ENCODE results near the gene PNPLA7. TPM values are rescaled to one million over a fixed set of nuclear protein-coding genes. Genes with fewer than 3 reads are reported as not detected.
A peak's percentile ranks its signal among the peaks of the same experiment; 100 is the strongest.
"Not testable (repeated sequence)": the region's sequence is repeated elsewhere in the genome, so short reads cannot be mapped to it uniquely, and the experiment has no call there.

Gene PNPLA7
- total and polyA plus RNA-seq, 11 donors = 0.78 to 10.1 (median 7.6) TPM

GRCh38 chr9:137555179-137555578 lies 5.0 kb upstream of the PNPLA7 start:
- ATAC-seq = no peak

GRCh38 chr9:137554349-137554748 lies 4.1 kb upstream of the PNPLA7 start:
- Histone ChIP-seq H3K36me3 (peaks cover 0 to 61% (median 49%) of the 10 kb centered on the region in 9 donors), H3K27ac (no peak overlapping the region), H3K9me3 (no peaks in the 10 kb centered on the region), H3K27me3 (no peaks in the 10 kb centered on the region), H3K4me3 (no peak overlapping the region), H3K4me1 (peaks cover 0 to 31% (median 12%) of the 10 kb centered on the region in 12 donors)
- 78 to 97% (median 89%) methylated on average over 1 of the region's 1 CpG for WGBS, 4 donors
- TF ChIP-seq POLR2A (IDR thresholded peaks at IDR 0.05) (no peak), CTCF (IDR thresholded peaks at IDR 0.05) (no peak)
- ATAC-seq (no peak), DNase-seq (no peak)
- intact Hi-C loops (cut with DNase I) = no loop called here

More at GRCh38 chr9:137555179-137555578, 5.0 kb upstream of the PNPLA7 start:
- Histone ChIP-seq H3K9me3 (no peaks in the 10 kb centered on the region), H3K4me3 (no peak overlapping the region), H3K27ac (peak overlapping the region in 1 of 12 donors; percentile 25), H3K36me3 (peaks cover 0 to 66% (median 58%) of the 10 kb centered on the region in 9 donors), H3K4me1 (peaks cover 0 to 22% (median 6%) of the 10 kb centered on the region in 12 donors), H3K27me3 (no peaks in the 10 kb centered on the region)
- peak in 1 of 5 donors; percentile 40 for DNase-seq
- intact Hi-C loops (cut with DNase I) = no loop called here
- WGBS, 4 donors = 87 to 92% (median 89%) methylated on average over 8 to 10 of the region's 10 CpGs
- no peak for TF ChIP-seq CTCF (IDR thresholded peaks at IDR 0.05)

GRCh38 chr9:137553654-137554053 lies 3.5 kb upstream of the PNPLA7 start:
- Histone ChIP-seq H3K4me1 (peaks cover 0 to 35% (median 14%) of the 10 kb centered on the region in 12 donors), H3K36me3 (peaks cover 0 to 58% (median 46%) of the 10 kb centered on the region in 9 donors)
- H3K9me3 ChIP-seq, ATAC-seq, H3K4me3 ChIP-seq, H3K27ac ChIP-seq, H3K27me3 ChIP-seq: not testable (repeated sequence)
- peak in 1 of 5 donors; percentile 31 for DNase-seq
- intact Hi-C loops (cut with DNase I) = loop anchor here in 2 of 10 donors (2.0 kb wide), 2 partner anchors 25 to 65 kb away; partner anchors contain the start of genes DPH7 (in 1 of the 2) and EHMT1 (in 1 of the 2)
- 78 to 91% (median 91%) methylated on average over 9 to 10 of the region's 10 CpGs for WGBS, 4 donors

GRCh38 chr9:137552022-137552768 lies 2.0 kb upstream of the PNPLA7 start:
- intact Hi-C loops (cut with DNase I) = loop anchor here in 2 of 10 donors (2.0 kb wide), 2 partner anchors 27 to 67 kb away; partner anchors contain the start of genes DPH7 (in 1 of the 2) and EHMT1 (in 1 of the 2)
- peak in 4 of 5 donors; percentile 41 to 67 (median 53) for DNase-seq

More at GRCh38 chr9:137552022-137552768, 2.0 kb upstream of the PNPLA7 start:
- peak in 2 of 4 donors; percentile 19 to 21 for ATAC-seq
- Histone ChIP-seq H3K27ac (peak overlapping the region; percentile 54 to 99 (median 92)), H3K4me1 (peaks cover 0 to 35% (median 14%) of the 10 kb centered on the region in 12 donors), H3K9me3 (no peaks in the 10 kb centered on the region), H3K27me3 (no peaks in the 10 kb centered on the region), H3K36me3 (peaks cover 0 to 43% (median 32%) of the 10 kb centered on the region in 9 donors), H3K4me3 (peak overlapping the region; percentile 61 to 99 (median 81))
- 7 to 17% (median 7%) methylated on average over 28 to 58 of the region's 58 CpGs for WGBS, 4 donors
- no peak for TF ChIP-seq CTCF (IDR thresholded peaks at IDR 0.05)
- TF ChIP-seq POLR2A (IDR thresholded peaks at IDR 0.05) = peak in 1 of 2 donors; percentile 1
